GM21367 (cell line): Measurements from ENCODE around the gene KCNQ1OT1.

Source experiments
- ATAC-seq: cut with Tn5 transposase; IDR thresholded peaks from one replicate; pipeline ENCODE4 v1.9.1; 2021; ENCODE audit not compliant: unreplicated experiment

KCNQ1OT1 gene

GRCh38 chr11:2574043-2574552, 125.7 kb downstream of the KCNQ1OT1 start:
- no peak for ATAC-seq

- no peak for ATAC-seq
Measured at GRCh38 chr11:2573240-2574042, 126.4 kb downstream of the KCNQ1OT1 start.

DNA sequence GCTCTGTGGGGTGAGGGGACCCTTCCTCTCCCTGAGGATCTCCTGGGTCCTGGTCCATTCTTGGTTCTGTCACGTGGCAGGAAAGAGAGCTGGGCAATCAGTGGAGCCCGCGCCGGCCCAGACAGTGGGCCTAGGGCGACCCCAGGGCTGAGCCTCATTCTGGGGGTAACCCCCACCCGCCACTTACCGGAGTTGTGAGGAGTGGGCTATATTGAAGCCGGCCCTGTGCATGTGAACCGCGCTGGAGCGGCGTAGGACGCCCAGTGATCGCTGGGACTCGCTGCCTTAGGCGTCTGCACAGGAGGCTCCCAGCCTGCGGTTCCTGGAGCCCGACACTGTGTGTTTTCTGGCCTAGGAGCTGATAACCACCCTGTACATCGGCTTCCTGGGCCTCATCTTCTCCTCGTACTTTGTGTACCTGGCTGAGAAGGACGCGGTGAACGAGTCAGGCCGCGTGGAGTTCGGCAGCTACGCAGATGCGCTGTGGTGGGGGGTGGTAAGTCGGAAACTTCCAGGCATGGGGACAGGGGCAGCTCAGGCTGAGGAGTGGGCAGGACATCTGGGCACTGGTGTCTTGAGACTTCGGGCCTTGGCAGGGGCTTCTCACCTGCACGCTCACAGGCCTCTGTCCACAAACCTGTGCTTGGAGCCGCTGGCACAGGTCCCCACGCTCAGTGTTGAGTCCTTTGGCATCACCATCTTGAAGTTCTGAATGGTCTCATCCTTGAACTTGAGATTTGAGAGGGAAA, 127.1 kb downstream of the KCNQ1OT1 start:
- no peak for ATAC-seq

DNA sequence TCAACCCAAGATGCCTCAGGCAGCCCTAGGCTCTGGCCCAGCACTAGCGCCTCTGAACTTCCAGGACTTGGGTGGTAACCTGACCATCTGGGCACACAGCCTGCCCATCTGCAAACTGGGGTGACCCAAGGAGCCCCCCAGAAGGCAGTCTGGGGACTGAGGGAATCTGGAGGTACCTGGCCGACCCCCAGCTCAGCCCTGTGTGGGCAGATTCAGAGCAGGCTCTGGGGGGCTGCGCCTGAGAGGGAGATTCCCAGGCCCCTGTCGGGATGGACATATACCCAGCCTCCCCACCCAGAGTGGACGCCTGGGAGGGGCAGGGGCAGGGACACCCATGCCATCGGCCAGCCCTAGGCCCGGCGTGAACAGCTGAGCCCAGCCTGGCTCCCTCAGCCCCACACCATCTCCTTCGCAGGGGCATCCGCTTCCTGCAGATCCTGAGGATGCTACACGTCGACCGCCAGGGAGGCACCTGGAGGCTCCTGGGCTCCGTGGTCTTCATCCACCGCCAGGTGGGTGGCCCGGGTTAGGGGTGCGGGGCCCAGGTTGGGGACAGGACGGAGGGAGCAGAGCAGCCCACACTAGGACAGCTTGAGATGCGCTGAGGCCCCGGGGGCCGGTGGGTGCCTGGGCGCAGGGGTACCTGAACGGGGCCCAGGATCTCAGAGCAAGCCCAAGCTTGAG, 128.1 kb downstream of the KCNQ1OT1 start:
- no peak for ATAC-seq

DNA sequence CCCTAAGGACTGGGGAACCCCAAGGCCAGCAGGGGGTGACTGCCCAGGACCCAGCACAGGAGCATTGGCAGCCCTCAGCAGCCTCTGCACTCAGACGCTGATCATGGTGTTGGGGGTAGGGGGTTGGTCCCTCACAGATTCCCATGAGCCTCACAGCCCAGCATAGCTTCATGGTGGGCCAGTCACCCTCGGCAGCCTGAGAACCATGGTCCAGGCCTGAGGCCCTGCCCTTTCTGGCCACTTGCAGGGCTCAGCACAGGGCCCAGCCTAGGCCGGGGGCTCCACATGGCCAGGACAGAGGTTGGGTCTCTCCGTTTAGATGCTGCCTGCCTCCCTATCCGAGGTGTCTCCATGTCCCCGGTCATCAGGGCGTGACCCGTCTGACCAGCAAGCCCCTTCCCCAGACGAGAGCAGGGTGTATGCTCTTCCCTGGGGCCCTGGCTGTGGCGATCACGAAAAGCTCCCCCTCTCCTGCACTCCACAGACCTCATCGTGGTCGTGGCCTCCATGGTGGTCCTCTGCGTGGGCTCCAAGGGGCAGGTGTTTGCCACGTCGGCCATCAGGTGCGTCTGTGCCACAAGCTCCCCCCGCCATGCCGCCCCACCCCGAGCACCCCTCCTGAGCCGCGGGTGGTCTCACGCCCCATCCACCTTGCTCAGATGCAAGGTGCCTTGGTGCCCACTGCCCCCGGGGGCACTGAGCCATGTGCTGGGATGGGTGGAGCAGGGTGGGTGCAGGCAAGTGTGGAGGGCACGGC, 128.8 kb downstream of the KCNQ1OT1 start:
- no peak for ATAC-seq

DNA sequence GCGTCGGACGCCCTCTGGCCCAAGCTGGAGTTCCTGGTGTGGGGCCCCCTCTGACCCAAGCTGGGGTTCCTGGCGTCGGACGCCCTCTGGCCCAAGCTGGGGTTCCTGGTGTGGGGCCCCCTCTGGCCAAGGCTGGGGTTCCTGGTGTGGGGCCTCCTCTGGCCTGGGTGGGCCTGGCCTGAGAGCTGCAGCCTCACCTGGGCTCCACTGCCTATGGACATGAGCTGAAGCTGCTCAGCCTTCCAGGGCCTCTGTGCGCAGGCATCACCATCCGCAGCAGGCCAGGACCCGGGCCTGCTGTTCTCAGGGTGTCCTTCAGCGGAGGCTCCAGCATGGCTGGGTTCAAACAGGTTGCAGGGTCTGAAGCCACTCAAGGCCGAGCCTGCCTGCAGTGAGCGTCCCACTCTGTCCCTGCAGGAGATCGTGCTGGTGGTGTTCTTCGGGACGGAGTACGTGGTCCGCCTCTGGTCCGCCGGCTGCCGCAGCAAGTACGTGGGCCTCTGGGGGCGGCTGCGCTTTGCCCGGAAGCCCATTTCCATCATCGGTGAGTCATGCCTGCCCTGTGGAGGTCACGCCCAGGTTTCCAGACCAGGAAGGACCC, 129.5 kb downstream of the KCNQ1OT1 start:
- no peak for ATAC-seq

GRCh38 chr11:2569731-2570210, 130.0 kb downstream of the KCNQ1OT1 start:
- ATAC-seq: no peak

- no peak for ATAC-seq
Measured at GRCh38 chr11:2569321-2569721, 130.5 kb downstream of the KCNQ1OT1 start.

DNA sequence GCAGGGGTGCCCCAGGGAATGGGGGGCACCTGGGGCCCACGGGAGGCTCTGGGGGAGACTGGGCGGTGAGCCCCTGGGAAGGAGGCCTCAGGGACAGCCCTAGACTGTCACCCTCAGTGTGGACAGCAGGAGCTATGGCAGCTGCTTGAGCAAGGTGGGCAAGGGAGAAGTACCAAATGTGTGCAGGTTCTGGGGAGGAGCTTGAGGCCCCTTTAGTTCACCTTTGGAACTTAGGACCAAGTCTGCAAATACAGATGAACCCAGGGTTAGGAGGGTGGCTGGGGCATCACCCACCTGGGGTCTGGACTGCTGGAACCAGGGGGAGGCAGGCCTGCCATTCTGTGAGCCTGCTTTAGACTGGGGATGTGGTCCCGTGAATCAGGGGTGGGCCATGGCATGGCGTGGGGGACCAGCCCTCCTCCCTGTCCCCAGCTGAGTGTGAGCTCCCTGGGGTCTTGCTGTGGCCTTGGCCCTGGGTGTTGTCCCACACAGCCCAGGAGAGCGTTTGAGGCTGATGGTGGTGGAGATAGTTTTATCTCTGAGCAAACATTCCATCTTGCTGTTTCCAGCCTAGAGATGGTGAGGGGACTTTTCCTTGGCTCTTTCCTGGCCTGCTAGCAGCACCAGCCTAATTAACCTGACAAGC, 132.6 kb downstream of the KCNQ1OT1 start:
- ATAC-seq: no peak

- ATAC-seq: no peak
Measured at GRCh38 chr11:2566223-2567025, 133.4 kb downstream of the KCNQ1OT1 start.

DNA sequence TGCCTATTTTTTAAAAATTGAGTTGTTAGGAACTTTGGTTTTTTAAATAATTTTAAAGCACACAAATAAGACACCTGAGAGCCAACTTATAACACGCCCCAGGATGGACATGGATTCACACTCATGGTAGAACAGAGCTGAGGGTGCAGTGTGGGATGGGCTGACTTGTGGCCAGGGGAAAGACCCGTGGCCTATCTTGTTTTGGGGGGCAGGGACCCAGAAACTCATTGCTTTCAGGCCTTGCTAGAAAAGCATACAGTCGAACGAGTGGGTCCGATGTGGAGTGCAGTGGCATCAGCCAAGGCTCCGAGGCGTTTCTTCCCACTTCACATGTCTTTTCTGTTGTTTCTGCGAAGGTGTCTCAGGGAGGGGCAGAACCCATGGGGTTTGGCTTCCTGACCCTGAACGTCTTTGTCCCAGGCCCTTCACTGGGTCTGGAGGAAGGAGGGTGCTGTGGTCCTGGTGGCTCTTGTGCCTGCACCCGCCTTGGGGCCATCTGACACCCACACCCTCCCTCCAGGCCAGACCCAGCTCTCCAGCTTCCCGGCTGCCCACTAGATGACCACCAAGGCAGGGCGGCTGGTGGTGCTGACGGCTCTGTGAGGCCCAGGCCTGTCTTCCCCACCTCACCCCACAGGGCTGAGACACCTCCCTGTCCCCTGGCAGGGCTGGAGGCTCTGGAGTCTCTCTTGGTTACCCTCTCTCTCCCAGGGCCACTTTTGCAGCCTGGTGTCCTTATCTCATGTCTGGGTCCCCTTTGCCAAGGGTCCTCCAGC, 134.2 kb downstream of the KCNQ1OT1 start:
- ATAC-seq: no peak

GRCh38 chr11:2564588-2565425, 135.0 kb downstream of the KCNQ1OT1 start:
- ATAC-seq: no peak

DNA sequence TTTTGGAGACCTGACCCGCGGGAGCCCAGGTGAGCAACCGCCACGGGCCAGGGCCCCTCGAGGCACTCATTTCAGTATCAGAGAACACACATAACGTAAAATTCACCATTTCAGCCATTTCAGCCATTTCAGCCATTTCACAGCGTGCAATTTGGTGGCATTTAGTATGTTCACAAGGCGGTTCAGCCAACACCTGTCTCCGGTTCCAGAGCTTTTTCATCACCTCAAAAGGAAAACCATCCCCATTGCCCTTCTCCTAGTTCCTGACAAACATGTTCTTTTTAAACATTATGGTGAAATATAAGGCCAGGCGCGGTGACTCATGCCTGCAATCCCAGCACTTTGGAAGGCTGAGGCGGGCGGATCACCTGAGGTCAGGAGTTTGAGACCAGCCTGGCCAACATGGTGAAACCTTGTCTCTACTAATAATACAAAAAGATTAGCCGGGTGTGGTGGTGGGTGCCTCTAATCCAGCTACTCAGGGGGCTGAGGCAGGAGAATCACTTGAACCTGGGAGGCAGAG, 135.7 kb downstream of the KCNQ1OT1 start:
- no peak for ATAC-seq

GRCh38 chr11:2563213-2564007, 136.4 kb downstream of the KCNQ1OT1 start:
- ATAC-seq: no peak

DNA sequence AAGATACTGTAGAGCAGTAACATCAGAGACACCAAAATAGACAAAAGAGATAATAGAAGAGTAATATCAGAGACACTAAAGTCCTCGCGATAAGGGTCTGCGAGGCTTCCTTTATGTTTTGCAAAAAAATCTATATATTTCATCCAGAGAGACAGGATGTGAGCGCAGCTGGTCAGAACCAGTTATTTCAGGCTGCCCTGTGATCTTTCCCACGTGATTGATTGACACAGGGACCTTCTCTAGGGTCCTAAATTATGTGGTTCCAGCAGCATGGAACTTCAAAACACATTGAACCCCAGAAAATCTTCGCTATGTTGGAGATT, 136.9 kb downstream of the KCNQ1OT1 start:
- no peak for ATAC-seq
